Heart left ventricle (tissue), 16 donors: ENCODE data around the gene NFYA. TPM values are rescaled to one million over a fixed set of nuclear protein-coding genes. Genes with fewer than 3 reads are reported as not detected.

Source experiments
- ATAC-seq, 4 donors: fragments of 200-7000 bp; cut with Tn5 transposase; one replicate each; pipeline ENCODE4 v1.9.1; 2020 to 2022; ENCODE audit warnings: moderate library complexity in 4 of 4, mild to moderate bottlenecking in 3 of 4, moderate number of reproducible peaks in 1 of 4
- DNase-seq, 5 donors: peaks; one replicate each; pipeline ENCODE4 v3.0.0-alpha.2; 2020
- H3K27ac ChIP-seq, 12 donors: fragments of 200-600 bp; sonication (generic) in 4 of 12; one replicate each; pipeline versions ENCODE4 v1.5.0 to v1.8.0; 2016 to 2022; ENCODE audit warnings: mild to moderate bottlenecking in 2 of 12
- H3K27me3 ChIP-seq, 9 donors: fragments of 200-600 bp; sonication (generic) in 2 of 9; one replicate each; pipeline versions ENCODE4 v1.5.1 to v1.8.0; 2016 to 2022; ENCODE audit warnings: mild to moderate bottlenecking in 3 of 9
- H3K36me3 ChIP-seq, 9 donors: fragments of 200-600 bp; sonication (generic) in 2 of 9; one replicate each; pipeline versions ENCODE4 v1.5.0 to v1.8.0; 2018 to 2022; ENCODE audit warnings: mild to moderate bottlenecking in 2 of 9
- H3K4me1 ChIP-seq, 12 donors: fragments of 200-600 bp; sonication (generic) in 4 of 12; one replicate each; pipeline versions ENCODE4 v1.5.0 to v1.8.0; 2016 to 2022; ENCODE audit warnings: mild to moderate bottlenecking in 3 of 12
- H3K4me3 ChIP-seq, 12 donors: fragments of 200-600 bp; sonication (generic) in 4 of 12; one replicate each; pipeline versions ENCODE4 v1.5.0 to v1.8.0; 2017 to 2022; ENCODE audit warnings: mild to moderate bottlenecking in 9 of 12, moderate library complexity in 4 of 12
- H3K9me3 ChIP-seq, 12 donors: fragments of 200-600 bp; sonication (generic) in 4 of 12; one replicate each; pipeline versions ENCODE4 v1.5.0 to v1.8.0; 2016 to 2022; ENCODE audit warnings: mild to moderate bottlenecking in 1 of 12
- CTCF ChIP-seq, 12 donors: fragments of 200-600 bp; sonication (generic) in 4 of 12; IDR thresholded peaks; one replicate each; pipeline versions ENCODE4 v1.5.0 to v1.8.0; 2018 to 2022; ENCODE audit warnings: antibody characterized with exemption in 12 of 12, mild to moderate bottlenecking in 5 of 12
- POLR2A ChIP-seq, 2 donors: fragments of 450-650 bp; IDR thresholded peaks; one replicate each; pipeline ENCODE4 v1.6.1; 2017; ENCODE audit warnings: antibody characterized with exemption in 2 of 2, mild to moderate bottlenecking in 2 of 2, moderate library complexity in 2 of 2
- WGBS, 4 donors: extraction: QIAGEN DNeasy Blood & Tissue Kit in 2 of 4; methylation state at CpG; one replicate each; pipeline versions ENCODE4 v1.1.5 to v1.1.7; 2013 to 2018; 5-methylcytosine and 5-hydroxymethylcytosine counted together
- intact Hi-C, 10 donors: fragments of 100-400 bp; cut with DNase I; formaldehyde crosslinking; loops; one replicate each; pipeline versions ENCODE4 v1.11.1 to v1.14.2; 2022
- polyA plus RNA-seq, 2 donors: library from polyadenylated mRNA; stranded (reverse); fragments of 200-250 nt; gene quantifications; one replicate each; pipeline ENCODE4 v1.2.3, GENCODE V29; 2013
- total RNA-seq, 9 donors: library from RNA; depleted of rRNA in 2 of 9; stranded (reverse); fragments of >200 nt in 2 of 9; fragmentation: NEBNext Ultra II Directional in 3 of 9; extraction: Animal tissue kit (Norgen Biotek cat#: 25700) in 3 of 9; gene quantifications; one replicate each; pipeline versions ENCODE4 v1.1.0 to v1.2.4, GENCODE V29; 2016 to 2023
- donor health status: ischemic (EF 13 %, LVEDD 7.1; RV severe dilation, severe dysfunction).
- donor health status: healthy with polysubstance abuse.
- donor health status: DM: no; HTN: yes; CAD: no.
- donor health status: DM: no; HTN: no; CAD: no.
- donor health status: ischemic (EF 25% LVEDD 6.9; RV normal size, moderate dysfunction).
- donor health status: ischemic (EF 25% LVEDD 5.7; RV mildly dilated, moderate dysfunction).
- donor health status: healthy.
- donor health status: DM: yes; HTN: yes; CAD: no.
- donor health status: ischemic (EF 35%, LVEDD 5.7; RV mildly dilated, moderate dysfunction).
- donor health status: nonischemic (EF 11% LVEDD 7.7; RV severe dilation, severe dysfunction).
- donor health status: DM: yes; HTN: yes; CAD: no.
- donor health status: PGD.
- donor health status: ischemic (EF 29% LVEDD 5.4; RV normal size, mild dysfunction).
- donor health status: nonischemic (EF 23%, LVEDD 6.1; RV moderate dilation, normal function).

Gene NFYA
- total and polyA plus RNA-seq, 11 donors: 4.3 to 12.5 (median 9.5) TPM

- Histone ChIP-seq H3K9me3 (no peaks in the 10 kb centered on the region), H3K27me3 (no peaks in the 10 kb centered on the region), H3K36me3 (no peaks in the 10 kb centered on the region), H3K27ac (no peak overlapping the region), H3K4me1 (peaks cover 0 to 7% (median 0%) of the 10 kb centered on the region in 12 donors), H3K4me3 (no peak overlapping the region)
- ATAC-seq (peak in 1 of 4 donors; percentile 18), DNase-seq (no peak)
- WGBS, 4 donors: 85 to 94% (median 92%) methylated on average over 3 of the region's 3 CpGs
- intact Hi-C loops: loop anchor here in 2 of 10 donors (10.0 kb wide), 2 partner anchors 1673 to 1683 kb away; no protein-coding TSS in a partner anchor
- TF ChIP-seq POLR2A (IDR thresholded peaks at IDR 0.05): no peak
- no peak for TF ChIP-seq CTCF (IDR thresholded peaks at IDR 0.05)
Observed at GRCh38 chr6:41038205-41038604, 34.6 kb upstream of the NFYA start.

- 67 to 69% (median 68%) methylated on average over 10 of the region's 10 CpGs for WGBS, 4 donors
- no peak for DNase-seq
- TF ChIP-seq POLR2A (IDR thresholded peaks at IDR 0.05) (no peak), CTCF (IDR thresholded peaks at IDR 0.05) (peak; percentile 52 to 71 (median 60))
- Histone ChIP-seq H3K9me3 (no peaks in the 10 kb centered on the region), H3K4me1 (peaks cover 0 to 7% (median 0%) of the 10 kb centered on the region in 12 donors), H3K4me3 (no peak within 1 kb of the TSS), H3K36me3 (no peaks in the 10 kb centered on the region), H3K27me3 (no peaks in the 10 kb centered on the region), H3K27ac (no peak within 1 kb of the TSS)
- intact Hi-C loops: loop anchor here in 2 of 10 donors (10.0 kb wide), 2 partner anchors 1675 to 1685 kb away; no protein-coding TSS in a partner anchor
- peak in 3 of 4 donors; percentile 48 to 64 (median 53) for ATAC-seq
Observed at GRCh38 chr6:41039060-41039998, 33.4 kb upstream of the NFYA start, which contains the start of gene UNC5CL. Gene UNC5CL (minus strand): TSS chr6:41039221. CDS start chr6:41035074, 4,147 bp downstream.

- Histone ChIP-seq H3K4me3 (no peak overlapping the region), H3K4me1 (peaks cover 0 to 7% (median 0%) of the 10 kb centered on the region in 12 donors), H3K36me3 (no peaks in the 10 kb centered on the region), H3K9me3 (no peaks in the 10 kb centered on the region), H3K27me3 (no peaks in the 10 kb centered on the region), H3K27ac (no peak overlapping the region)
- peak in 2 of 4 donors; percentile 16 to 36 for ATAC-seq
- intact Hi-C loops: no loop called here
- WGBS, 4 donors: 79 to 84% (median 81%) methylated on average over 6 of the region's 6 CpGs
- no peak for TF ChIP-seq CTCF (IDR thresholded peaks at IDR 0.05)
- no peak for TF ChIP-seq POLR2A (IDR thresholded peaks at IDR 0.05)
- no peak for DNase-seq
Observed at GRCh38 chr6:41040101-41040939, 32.5 kb upstream of the NFYA start.
